CD4-positive, alpha-beta T cell (primary cell): ENCODE results near the gene PDE7B. TPM values are rescaled to one million over a fixed set of nuclear protein-coding genes. Genes with fewer than 3 reads are reported as not detected.

Source experiments
- ATAC-seq: fragments of 200-7000 bp; cut with Tn5 transposase; one replicate; pipeline ENCODE4 v1.10.0; 2022; ENCODE audit warnings: mild to moderate bottlenecking; ENCODE audit not compliant: poor library complexity
- CTCF ChIA-PET: fragments of 350-600 bp; sonication (Branson Sonifier 250); formaldehyde crosslinking; loops from one replicate; lab custom pipeline; 2021; ENCODE audit warnings: antibody characterized with exemption, inconsistent platforms; lab: Charles Lee
- POLR2A ChIA-PET: fragments of 350-600 bp; sonication (Branson Sonifier 250); formaldehyde crosslinking; loops from one replicate; lab custom pipeline; 2021; ENCODE audit warnings: antibody characterized with exemption, inconsistent platforms; lab: Charles Lee
- DNase-seq, 14 experiments: peaks; one replicate each; pipeline ENCODE4 v3.0.0-alpha.2; 2013 to 2020; ENCODE audit warnings: mixed read lengths in 2 of 14
- H3K27ac ChIP-seq, 2 donors: one replicate each; pipeline versions ENCODE4 v1.5.1 to v1.7.0; 2013; ENCODE audit warnings: low read length in 2 of 2, low read depth in 1 of 2, mild to moderate bottlenecking in 1 of 2
- H3K27me3 ChIP-seq, 2 experiments: 1 replicate in 1 of 2; 2 replicates in 1 of 2; pipeline versions ENCODE4 v1.6.1 to v1.7.0; 2013; ENCODE audit warnings: low read length in 2 of 2, control low read depth in 1 of 2, mild to moderate bottlenecking in 1 of 2, moderate library complexity in 1 of 2; ENCODE audit not compliant: insufficient read depth in 2 of 2, control insufficient read depth in 1 of 2
- H3K36me3 ChIP-seq: one replicate; pipeline ENCODE4 v1.6.1; 2013; ENCODE audit warnings: low read length, control low read depth; ENCODE audit not compliant: insufficient read depth
- H3K4me1 ChIP-seq: one replicate; pipeline ENCODE4 v1.6.1; 2013; ENCODE audit warnings: low read length, control low read depth; ENCODE audit not compliant: insufficient read depth
- H3K4me3 ChIP-seq: one replicate; pipeline ENCODE4 v1.5.1; 2013; ENCODE audit warnings: mild to moderate bottlenecking, low read length, moderate library complexity
- H3K9me3 ChIP-seq, 2 experiments: 1 replicate in 1 of 2; 2 replicates in 1 of 2; pipeline versions ENCODE4 v1.6.1 to v1.7.0; 2013; ENCODE audit warnings: low read length in 2 of 2, mild to moderate bottlenecking in 2 of 2, control low read depth in 1 of 2, moderate library complexity in 1 of 2; ENCODE audit not compliant: control insufficient read depth in 1 of 2, insufficient read depth in 1 of 2
- H3K27ac Mint-ChIP-seq: one replicate; pipeline ENCODE4 v1.8.0; 2020; ENCODE audit warnings: mixed read lengths
- H3K27me3 Mint-ChIP-seq: one replicate; pipeline ENCODE4 v1.8.0; 2021; ENCODE audit warnings: mixed read lengths
- H3K36me3 Mint-ChIP-seq: one replicate; pipeline ENCODE4 v1.8.0; 2021; ENCODE audit warnings: low read depth, mixed read lengths
- H3K4me1 Mint-ChIP-seq: one replicate; pipeline ENCODE4 v1.8.0; 2021; ENCODE audit warnings: low read depth, mixed read lengths
- H3K4me3 Mint-ChIP-seq: one replicate; pipeline ENCODE4 v1.8.0; 2020; ENCODE audit warnings: mild to moderate bottlenecking, mixed read lengths
- H3K9me3 Mint-ChIP-seq: one replicate; pipeline ENCODE4 v1.8.0; 2020; ENCODE audit warnings: mixed read lengths
- CTCF ChIP-seq: fragments of 200-600 bp; IDR thresholded peaks from one replicate; pipeline ENCODE4 v1.8.0; 2022; ENCODE audit warnings: antibody characterized with exemption, mild to moderate bottlenecking
- intact Hi-C, 2 experiments: fragments of 100-400 bp; cut with DNase I in 1 of 2; cut with micrococcal nuclease in 1 of 2; formaldehyde crosslinking; loops; one replicate each; pipeline versions ENCODE4 v1.15.1 to v1.9.0; 2023 to 2025; cut with DNase I, micrococcal nuclease
- total RNA-seq, 174 experiments: library from RNA in 2 of 174; stranded (reverse) in 2 of 174; gene quantifications; one replicate each; pipeline ENCODE4 v1.2.3 and lab custom pipeline; 2021 to 2026

Gene PDE7B
- total RNA-seq, 2 experiments from 2014 or later: 0.25 to 0.34 TPM

- H3K4me3 Mint-ChIP-seq: no peak overlapping the region
- ChIA-PET CTCF (no interaction called here), POLR2A (no interaction called here)
- Histone ChIP-seq H3K36me3 (no peaks in the 10 kb centered on the region), H3K9me3 (no peaks in the 10 kb centered on the region), H3K27me3 (no peaks in the 10 kb centered on the region), H3K4me1 (no peaks in the 10 kb centered on the region), H3K4me3 (no peak overlapping the region), H3K27ac (no peak overlapping the region)
- H3K4me1 Mint-ChIP-seq: no peaks in the 10 kb centered on the region
- peaks cover 5% of the 10 kb centered on the region for H3K9me3 Mint-ChIP-seq
- ATAC-seq (no peak), DNase-seq (no peak)
- H3K27me3 Mint-ChIP-seq: no peaks in the 10 kb centered on the region
- no peaks in the 10 kb centered on the region for H3K36me3 Mint-ChIP-seq
- TF ChIP-seq CTCF: no peak
- no peak overlapping the region for H3K27ac Mint-ChIP-seq
- intact Hi-C loops: no loop called here
Observed at GRCh38 chr6:136093835-136094234, 242.3 kb downstream of the PDE7B start.

GRCh38 chr6:136094812-136095211, 243.3 kb downstream of the PDE7B start:
- Mint-ChIP-seq H3K36me3 (no peaks in the 10 kb centered on the region), H3K4me1 (no peaks in the 10 kb centered on the region), H3K27me3 (no peaks in the 10 kb centered on the region), H3K9me3 (peaks cover 5% of the 10 kb centered on the region), H3K27ac (no peak overlapping the region), H3K4me3 (no peak overlapping the region)
- DNase-seq (no peak), ATAC-seq (no peak)
- Histone ChIP-seq H3K27me3 (no peaks in the 10 kb centered on the region), H3K27ac (no peak overlapping the region), H3K36me3 (no peaks in the 10 kb centered on the region), H3K4me3 (no peak overlapping the region), H3K9me3 (no peaks in the 10 kb centered on the region), H3K4me1 (no peaks in the 10 kb centered on the region)
- intact Hi-C loops: no loop called here
- TF ChIP-seq CTCF: no peak
- ChIA-PET CTCF (no interaction called here), POLR2A (no interaction called here)

- CTCF ChIA-PET: no interaction called here
Observed at GRCh38 chr6:136095986-136096385, 244.5 kb downstream of the PDE7B start.

More at GRCh38 chr6:136095986-136096385, 244.5 kb downstream of the PDE7B start:
- ATAC-seq (no peak), DNase-seq (no peak)
- H3K36me3 ChIP-seq: no peaks in the 10 kb centered on the region
- no peak for TF ChIP-seq CTCF
- H3K9me3 Mint-ChIP-seq: peaks cover 5% of the 10 kb centered on the region
- H3K36me3 Mint-ChIP-seq: no peaks in the 10 kb centered on the region
- no peaks in the 10 kb centered on the region for H3K27me3 Mint-ChIP-seq
- H3K4me3 ChIP-seq: no peak overlapping the region
- intact Hi-C loops: no loop called here
- no peak overlapping the region for H3K27ac ChIP-seq
- POLR2A ChIA-PET: no interaction called here
- H3K27ac Mint-ChIP-seq: no peak overlapping the region
- H3K27me3 ChIP-seq: no peaks in the 10 kb centered on the region
- no peaks in the 10 kb centered on the region for H3K9me3 ChIP-seq
- H3K4me1 ChIP-seq: no peaks in the 10 kb centered on the region
- H3K4me1 Mint-ChIP-seq: no peaks in the 10 kb centered on the region
- no peak overlapping the region for H3K4me3 Mint-ChIP-seq
